Measurements from ENCODE around the gene MXD3.

Gene MXD3

DNA sequence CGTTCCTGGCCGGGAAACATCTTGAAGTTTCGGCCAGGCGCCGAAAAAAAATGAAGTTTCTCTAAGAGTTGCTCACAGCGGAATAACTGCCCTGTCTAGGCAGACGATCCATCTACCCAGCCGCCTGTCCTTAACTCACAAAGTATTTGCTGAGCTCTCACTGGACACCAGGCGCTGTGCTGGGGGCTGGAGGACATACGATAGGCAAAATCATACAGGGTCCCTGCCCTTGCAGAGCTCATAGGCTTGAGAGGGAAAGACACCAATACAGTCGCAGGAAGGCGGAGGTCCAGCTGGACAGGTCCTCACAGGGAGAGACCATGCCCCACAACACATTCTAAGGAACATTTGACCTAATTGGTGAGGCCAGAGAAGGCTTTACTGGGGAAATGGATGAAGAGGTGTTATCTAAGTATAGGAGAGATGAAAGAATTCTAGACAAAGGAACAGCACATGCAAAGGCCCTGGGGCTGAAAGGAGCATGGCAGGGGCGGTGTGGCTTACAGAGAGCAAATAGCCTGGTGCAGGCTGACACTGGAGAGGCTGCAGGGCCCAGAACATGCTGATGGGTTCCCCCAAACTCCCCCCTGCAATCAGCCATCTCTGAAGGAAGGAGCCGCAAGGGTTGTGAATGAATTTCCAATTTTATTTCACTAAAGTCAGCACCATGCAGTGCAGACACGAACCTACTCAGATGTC lies 2.0 kb upstream of the MXD3 start:
- H3K4me3 ChIP-seq: no peak overlapping the region
- H4K20me1 ChIP-seq: peaks cover 68% of the 10 kb centered on the region
- peak overlapping the region; percentile 100 for H3K4me2 ChIP-seq

GRCh38 chr5:177312649-177313181 lies 1.0 kb upstream of the MXD3 start:
- peak overlapping the region; percentile 97 for H3K27ac ChIP-seq
- no peaks in the 10 kb centered on the region for H3K9me3 ChIP-seq
- no peak for TF ChIP-seq Cebpa-rat (IDR thresholded peaks at IDR 0.05)
- peak overlapping the region; percentile 100 for H3K4me2 ChIP-seq
- peak overlapping the region; percentile 92 for H3K4me3 ChIP-seq
- H3K4me1 ChIP-seq: peaks cover 61% of the 10 kb centered on the region
- peak overlapping the region; percentile 98 for H3K9ac ChIP-seq
- H3K36me3 ChIP-seq: peaks cover 36% of the 10 kb centered on the region
- H3K27me3 ChIP-seq: no peaks in the 10 kb centered on the region
- H4K20me1 ChIP-seq: peaks cover 76% of the 10 kb centered on the region

More for the DNA sequence above, 2.0 kb upstream of the MXD3 start:
- Histone ChIP-seq H3K27ac (peak overlapping the region; percentile 44; the same call in 1 of the 2 replicates), H3K9me3 (no peaks in the 10 kb centered on the region), H3K36me3 (peaks cover 32% of the 10 kb centered on the region), H3K4me1 (peaks cover 58% of the 10 kb centered on the region), H3K9ac (0 out of 2 replicates have a peak overlapping the region, but pooled peaks have one; percentile 98), H3K27me3 (no peaks in the 10 kb centered on the region)
- no peak for TF ChIP-seq Cebpa-rat (IDR thresholded peaks at IDR 0.05)

GRCh38 chr5:177311392-177311722 lies 341 bp downstream of the MXD3 start:
- peak overlapping the region; percentile 100 for H3K4me2 ChIP-seq
- peak overlapping the region; percentile 92 for H3K4me3 ChIP-seq
- TF ChIP-seq Cebpa-rat (IDR thresholded peaks at IDR 0.05): no peak
- peaks cover 41% of the 10 kb centered on the region for H3K36me3 ChIP-seq
- no peaks in the 10 kb centered on the region for H3K27me3 ChIP-seq
- no peaks in the 10 kb centered on the region for H3K9me3 ChIP-seq
- peak overlapping the region; percentile 98 for H3K9ac ChIP-seq
- H3K27ac ChIP-seq: peak overlapping the region; percentile 97
- H4K20me1 ChIP-seq: peaks cover 81% of the 10 kb centered on the region
- H3K4me1 ChIP-seq: peaks cover 69% of the 10 kb centered on the region

DNA sequence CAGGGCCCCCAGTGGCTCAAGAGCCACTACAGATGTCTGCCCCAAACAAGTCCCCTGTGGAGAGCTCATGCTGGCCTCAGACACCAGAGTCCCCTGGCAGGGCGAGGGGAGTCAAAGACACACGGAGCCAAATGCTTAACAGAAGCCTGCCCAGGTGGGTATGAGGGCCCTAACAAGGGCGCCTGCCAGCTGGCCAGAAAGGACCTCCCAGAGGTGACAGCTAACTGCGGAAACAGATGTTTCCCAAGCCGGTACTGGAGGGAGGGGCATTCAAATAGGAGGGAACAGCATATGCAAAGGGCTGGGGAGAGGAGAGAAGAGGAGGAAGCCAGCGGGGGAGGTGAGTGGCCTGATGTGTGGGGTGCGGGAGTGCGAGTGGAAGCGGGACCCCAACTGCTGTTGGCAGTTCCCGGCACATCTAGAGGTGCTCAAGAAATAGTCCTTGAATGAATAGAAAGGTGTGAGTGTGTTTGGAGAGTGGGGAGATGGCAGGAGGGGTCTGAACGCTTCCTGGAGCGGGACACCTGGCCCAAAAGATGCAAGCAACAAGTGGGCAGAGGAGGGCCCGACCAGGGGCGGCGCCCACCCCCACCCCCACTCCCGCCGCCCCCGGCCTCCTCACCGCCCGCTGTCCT lies 824 bp downstream of the MXD3 start:
- peaks cover 43% of the 10 kb centered on the region for H3K36me3 ChIP-seq
- H3K4me1 ChIP-seq: peaks cover 74% of the 10 kb centered on the region

DNA sequence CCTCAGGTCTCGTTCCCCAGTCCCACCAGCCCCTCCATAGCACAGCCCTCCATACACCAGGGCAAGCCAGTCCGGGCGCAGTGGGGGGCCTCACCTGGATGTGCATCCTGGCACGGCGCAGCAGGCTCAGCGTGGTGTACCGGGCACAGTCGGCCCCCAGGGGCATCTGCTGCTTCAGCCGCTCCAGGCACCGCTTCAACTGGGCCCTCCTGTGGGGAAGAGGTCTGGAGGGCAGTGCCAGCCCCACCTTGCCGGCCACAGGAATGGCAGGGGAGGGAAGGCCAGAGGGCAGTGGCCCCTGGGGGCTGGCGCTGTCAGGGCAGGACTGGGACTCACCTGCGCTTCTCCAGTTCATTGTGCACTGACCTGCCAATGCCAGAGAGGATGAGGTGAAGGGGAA lies 1.4 kb downstream of the MXD3 start:
- Histone ChIP-seq H3K4me1 (peaks cover 79% of the 10 kb centered on the region), H3K27ac (peak overlapping the region; percentile 97), H3K27me3 (no peaks in the 10 kb centered on the region), H3K4me3 (peak overlapping the region; percentile 92), H3K9me3 (no peaks in the 10 kb centered on the region), H3K9ac (peak overlapping the region; percentile 98), H4K20me1 (peaks cover 92% of the 10 kb centered on the region), H3K4me2 (peak overlapping the region; percentile 100), H3K36me3 (peaks cover 48% of the 10 kb centered on the region)
- no peak for TF ChIP-seq Cebpa-rat (IDR thresholded peaks at IDR 0.05)

More for the DNA sequence above, 824 bp downstream of the MXD3 start:
- peaks cover 86% of the 10 kb centered on the region for H4K20me1 ChIP-seq
- peak overlapping the region; percentile 100 for H3K4me2 ChIP-seq
- peak overlapping the region; percentile 92 for H3K4me3 ChIP-seq
- H3K9me3 ChIP-seq: no peaks in the 10 kb centered on the region
- H3K27me3 ChIP-seq: no peaks in the 10 kb centered on the region
- peak overlapping the region; percentile 98 for H3K9ac ChIP-seq
- TF ChIP-seq Cebpa-rat (IDR thresholded peaks at IDR 0.05): no peak
- H3K27ac ChIP-seq: peak overlapping the region; percentile 97

DNA sequence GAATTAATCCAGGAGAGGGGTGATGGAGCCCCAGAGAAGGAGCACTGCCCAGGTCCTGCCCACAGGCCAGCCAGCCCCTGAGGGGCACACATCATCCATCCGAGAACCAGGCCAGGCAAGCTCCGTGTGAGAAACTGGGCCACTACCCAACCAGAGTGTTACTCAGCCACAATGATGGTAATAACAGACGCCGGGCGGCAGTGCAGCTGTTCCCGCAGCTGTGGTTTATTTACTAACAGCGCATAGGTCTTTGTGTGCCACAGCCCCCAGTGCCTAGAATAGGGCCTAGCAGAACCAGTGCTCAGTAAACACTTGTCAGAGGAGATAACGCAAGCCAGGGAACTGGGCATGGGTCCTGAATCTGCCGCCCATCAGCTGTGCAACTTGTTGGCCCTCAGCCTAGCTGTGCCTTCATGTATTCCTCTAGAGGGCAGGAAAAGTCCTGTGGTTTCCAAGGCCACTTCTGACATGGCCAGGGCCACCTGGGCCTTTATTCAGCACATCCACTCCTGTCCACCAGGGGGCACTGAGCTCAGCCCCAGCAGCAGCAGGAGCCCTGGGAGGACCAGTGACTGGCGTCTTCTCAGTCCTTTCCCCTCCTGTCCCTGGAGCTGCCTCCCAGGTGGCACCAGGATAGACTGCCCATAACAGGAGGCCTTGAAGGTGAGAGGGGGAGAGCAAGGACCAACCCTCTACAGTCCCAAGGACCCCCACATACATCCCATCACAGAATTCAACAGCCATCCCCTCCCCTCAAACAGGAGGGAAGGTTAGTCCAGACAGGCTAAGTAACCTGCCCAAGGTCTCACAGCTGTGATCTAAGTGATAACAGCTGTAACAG lies 2.1 kb downstream of the MXD3 start:
- no peaks in the 10 kb centered on the region for H3K27me3 ChIP-seq
- H3K4me3 ChIP-seq: peak overlapping the region; percentile 92
- H3K27ac ChIP-seq: peak overlapping the region; percentile 97
- no peaks in the 10 kb centered on the region for H3K9me3 ChIP-seq
- H3K4me2 ChIP-seq: peak overlapping the region; percentile 100
- TF ChIP-seq Cebpa-rat (IDR thresholded peaks at IDR 0.05): no peak
- peaks cover 92% of the 10 kb centered on the region for H4K20me1 ChIP-seq
- H3K36me3 ChIP-seq: peaks cover 52% of the 10 kb centered on the region
- H3K4me1 ChIP-seq: peaks cover 85% of the 10 kb centered on the region
- H3K9ac ChIP-seq: peak overlapping the region; percentile 98

- H3K4me2 ChIP-seq: peak overlapping the region; percentile 100
- peaks cover 52% of the 10 kb centered on the region for H3K36me3 ChIP-seq
- peak overlapping the region; percentile 92 for H3K4me3 ChIP-seq
- H3K9me3 ChIP-seq: no peaks in the 10 kb centered on the region
- peak overlapping the region; percentile 98 for H3K9ac ChIP-seq
- TF ChIP-seq Cebpa-rat (IDR thresholded peaks at IDR 0.05): no peak
- peak overlapping the region; percentile 97 for H3K27ac ChIP-seq
- no peaks in the 10 kb centered on the region for H3K27me3 ChIP-seq
- peaks cover 92% of the 10 kb centered on the region for H4K20me1 ChIP-seq
- peaks cover 81% of the 10 kb centered on the region for H3K4me1 ChIP-seq
Observed at GRCh38 chr5:177308740-177309139, 3.0 kb downstream of the MXD3 start.

GRCh38 chr5:177307544-177308363 lies 3.9 kb downstream of the MXD3 start:
- Histone ChIP-seq H3K4me2 (peak overlapping the region; percentile 100), H3K27me3 (no peaks in the 10 kb centered on the region), H3K4me1 (peaks cover 71% of the 10 kb centered on the region), H3K9ac (peak overlapping the region; percentile 98), H3K27ac (peak overlapping the region; percentile 97), H3K4me3 (peak overlapping the region; percentile 92), H4K20me1 (peaks cover 83% of the 10 kb centered on the region), H3K9me3 (no peaks in the 10 kb centered on the region), H3K36me3 (peaks cover 52% of the 10 kb centered on the region)
- no peak for TF ChIP-seq Cebpa-rat (IDR thresholded peaks at IDR 0.05)
